ENCODE data around the gene SF3A2. TPM values are rescaled to one million over a fixed set of nuclear protein-coding genes. Genes with fewer than 3 reads are reported as not detected.

The SF3A2 gene
- polyA plus RNA-seq, 12 donors = 43.8 to 91.0 (median 53.3) TPM; not detected in 1

DNA sequence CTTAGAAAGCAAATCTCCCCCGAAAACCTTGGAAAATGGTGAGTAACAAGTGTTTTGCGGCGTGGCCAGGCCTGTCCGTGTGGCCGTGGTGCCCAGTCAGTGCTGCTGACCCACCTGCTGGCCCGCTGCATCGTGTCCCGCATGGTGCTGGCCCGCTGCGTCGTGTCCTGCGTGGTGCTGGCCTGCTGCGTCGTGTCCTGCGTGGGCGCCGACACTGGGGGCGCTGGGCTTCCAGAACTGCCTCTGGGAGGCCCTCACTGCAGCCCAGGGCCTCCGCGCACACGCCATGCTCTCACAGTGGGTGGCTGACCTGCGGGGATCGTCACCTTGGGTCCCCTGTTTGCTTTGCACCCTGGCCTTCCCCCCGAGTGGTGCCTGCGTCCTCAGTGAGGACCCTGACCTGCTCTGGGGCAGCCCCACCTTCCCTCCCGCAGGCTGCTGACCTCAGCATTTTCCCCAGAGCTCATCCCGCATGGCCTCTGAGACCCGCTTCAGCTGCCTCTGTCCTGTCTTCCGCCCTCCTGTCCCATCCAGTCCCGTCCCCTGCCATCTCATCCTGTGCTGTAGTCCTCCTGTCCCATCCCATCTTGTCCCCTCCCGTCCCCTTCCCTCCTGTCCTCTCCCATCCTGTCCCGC is 11.1 kb upstream of the SF3A2 start:
- DNase-seq = no peak

DNA sequence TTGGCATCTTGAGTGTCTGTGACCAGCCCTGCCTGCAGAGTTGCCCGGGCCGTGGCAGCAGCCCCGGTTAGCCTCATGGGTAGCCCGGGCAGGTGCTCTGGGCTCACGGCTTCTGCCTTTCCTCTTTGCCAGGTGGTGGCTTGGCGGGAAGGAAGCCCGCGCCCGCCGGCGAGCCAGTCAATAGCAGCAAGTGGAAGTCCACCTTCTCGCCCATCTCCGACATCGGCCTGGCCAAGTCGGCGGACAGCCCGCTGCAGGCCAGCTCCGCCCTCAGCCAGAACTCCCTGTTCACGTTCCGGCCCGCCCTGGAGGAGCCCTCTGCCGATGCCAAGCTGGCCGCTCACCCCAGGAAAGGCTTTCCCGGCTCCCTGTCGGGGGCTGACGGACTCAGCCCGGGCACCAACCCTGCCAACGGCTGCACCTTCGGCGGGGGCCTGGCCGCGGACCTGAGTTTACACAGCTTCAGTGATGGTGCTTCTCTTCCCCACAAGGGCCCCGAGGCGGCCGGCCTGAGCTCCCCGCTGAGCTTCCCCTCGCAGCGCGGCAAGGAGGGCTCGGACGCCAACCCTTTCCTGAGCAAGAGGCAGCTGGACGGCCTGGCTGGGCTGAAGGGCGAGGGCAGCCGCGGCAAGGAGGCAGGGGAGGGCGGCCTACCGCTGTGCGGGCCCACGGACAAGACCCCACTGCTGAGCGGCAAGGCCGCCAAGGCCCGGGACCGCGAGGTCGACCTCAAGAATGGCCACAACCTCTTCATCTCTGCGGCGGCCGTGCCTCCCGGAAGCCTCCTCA is 10.4 kb upstream of the SF3A2 start:
- no peak for DNase-seq

DNA sequence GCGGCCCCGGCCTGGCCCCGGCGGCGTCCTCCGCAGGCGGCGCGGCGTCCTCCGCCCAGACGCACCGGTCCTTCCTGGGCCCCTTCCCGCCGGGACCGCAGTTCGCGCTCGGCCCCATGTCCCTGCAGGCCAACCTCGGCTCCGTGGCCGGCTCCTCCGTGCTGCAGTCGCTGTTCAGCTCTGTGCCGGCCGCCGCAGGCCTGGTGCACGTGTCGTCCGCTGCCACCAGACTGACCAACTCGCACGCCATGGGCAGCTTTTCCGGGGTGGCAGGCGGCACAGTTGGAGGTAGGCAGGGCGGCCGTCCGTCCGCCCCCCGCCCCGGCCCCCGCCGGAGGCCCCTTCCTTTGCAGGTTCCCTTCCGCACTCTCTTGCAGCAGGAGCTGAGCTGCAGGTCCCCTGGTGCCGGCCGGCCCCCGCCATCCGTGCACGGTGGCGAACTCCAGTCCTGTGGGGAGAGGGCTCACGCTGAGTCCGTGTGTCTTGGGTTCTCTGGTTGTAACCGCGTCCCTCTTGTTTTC is 9.7 kb upstream of the SF3A2 start:
- DNase-seq = no peak

DNA sequence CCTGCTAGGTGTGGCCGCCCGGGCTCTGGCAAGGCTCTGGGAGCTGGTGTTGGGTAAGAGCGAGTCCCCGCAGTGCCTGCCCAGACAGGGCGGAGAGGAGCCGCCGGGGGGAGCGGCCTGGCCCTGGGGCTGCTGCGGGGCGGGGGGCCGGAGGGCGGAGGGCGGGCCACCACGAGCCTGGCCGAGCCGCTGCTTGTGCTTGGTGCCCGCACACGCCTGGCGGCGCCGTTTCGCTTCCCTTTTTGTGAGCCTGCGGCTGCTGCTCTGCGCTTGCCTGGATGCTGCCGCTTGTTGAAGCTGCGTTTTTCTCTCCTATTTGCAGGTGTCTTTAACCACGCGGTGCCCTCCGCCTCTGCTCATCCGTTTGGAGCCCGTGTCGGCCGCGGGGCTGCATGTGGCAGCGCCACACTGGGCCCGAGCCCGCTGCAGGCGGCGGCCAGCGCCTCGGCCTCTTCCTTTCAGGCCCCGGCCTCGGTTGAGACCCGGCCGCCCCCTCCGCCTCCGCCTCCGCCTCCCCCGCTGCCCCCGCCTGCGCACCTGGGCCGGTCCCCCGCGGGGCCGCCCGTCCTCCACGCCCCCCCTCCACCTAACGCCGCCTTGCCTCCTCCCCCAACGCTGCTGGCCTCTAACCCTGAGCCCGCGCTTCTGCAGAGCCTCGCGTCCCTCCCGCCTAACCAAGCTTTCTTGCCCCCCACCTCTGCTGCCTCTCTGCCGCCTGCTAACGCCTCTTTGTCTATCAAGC is 9.0 kb upstream of the SF3A2 start:
- no peak for DNase-seq

DNA sequence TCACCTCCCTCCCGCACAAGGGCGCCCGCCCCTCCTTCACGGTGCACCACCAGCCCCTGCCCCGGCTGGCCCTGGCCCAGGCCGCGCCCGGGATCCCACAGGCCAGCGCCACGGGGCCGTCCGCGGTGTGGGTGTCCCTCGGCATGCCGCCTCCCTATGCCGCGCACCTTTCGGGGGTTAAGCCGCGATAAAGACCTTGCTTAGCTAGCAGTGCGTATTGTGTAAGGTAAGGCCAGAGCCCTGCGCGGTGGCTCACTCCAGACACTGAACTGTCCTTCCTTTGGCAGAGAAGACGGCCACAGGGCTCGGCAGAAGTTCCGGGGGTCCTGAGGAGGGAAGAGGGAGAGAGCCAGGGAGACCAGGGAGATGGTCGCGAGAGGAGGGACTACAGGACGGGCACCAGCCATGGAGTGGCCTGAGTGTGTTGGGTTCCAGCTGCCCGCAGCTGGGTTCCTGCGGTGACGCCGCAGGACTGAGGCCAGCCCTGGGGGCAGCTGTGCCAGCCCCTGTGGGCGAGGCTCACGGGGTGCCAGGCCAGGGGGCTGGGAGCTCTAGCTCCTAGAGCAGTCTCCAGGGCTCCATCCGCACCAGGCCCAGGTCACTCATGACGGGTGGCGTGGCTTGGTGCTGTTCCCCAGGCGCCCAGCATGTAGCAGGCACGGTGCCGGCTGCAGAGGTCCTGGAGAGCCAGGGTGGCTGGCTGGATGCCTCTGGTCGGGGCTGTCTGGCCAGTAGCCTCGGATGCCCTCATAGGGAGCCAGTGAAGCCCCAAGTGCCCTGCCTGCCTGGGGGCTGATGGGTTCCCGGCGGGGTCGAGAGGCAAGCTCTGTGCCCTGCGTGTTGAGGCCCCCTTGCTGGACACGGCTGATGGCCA is 8.2 kb upstream of the SF3A2 start:
- DNase-seq = no peak

DNA sequence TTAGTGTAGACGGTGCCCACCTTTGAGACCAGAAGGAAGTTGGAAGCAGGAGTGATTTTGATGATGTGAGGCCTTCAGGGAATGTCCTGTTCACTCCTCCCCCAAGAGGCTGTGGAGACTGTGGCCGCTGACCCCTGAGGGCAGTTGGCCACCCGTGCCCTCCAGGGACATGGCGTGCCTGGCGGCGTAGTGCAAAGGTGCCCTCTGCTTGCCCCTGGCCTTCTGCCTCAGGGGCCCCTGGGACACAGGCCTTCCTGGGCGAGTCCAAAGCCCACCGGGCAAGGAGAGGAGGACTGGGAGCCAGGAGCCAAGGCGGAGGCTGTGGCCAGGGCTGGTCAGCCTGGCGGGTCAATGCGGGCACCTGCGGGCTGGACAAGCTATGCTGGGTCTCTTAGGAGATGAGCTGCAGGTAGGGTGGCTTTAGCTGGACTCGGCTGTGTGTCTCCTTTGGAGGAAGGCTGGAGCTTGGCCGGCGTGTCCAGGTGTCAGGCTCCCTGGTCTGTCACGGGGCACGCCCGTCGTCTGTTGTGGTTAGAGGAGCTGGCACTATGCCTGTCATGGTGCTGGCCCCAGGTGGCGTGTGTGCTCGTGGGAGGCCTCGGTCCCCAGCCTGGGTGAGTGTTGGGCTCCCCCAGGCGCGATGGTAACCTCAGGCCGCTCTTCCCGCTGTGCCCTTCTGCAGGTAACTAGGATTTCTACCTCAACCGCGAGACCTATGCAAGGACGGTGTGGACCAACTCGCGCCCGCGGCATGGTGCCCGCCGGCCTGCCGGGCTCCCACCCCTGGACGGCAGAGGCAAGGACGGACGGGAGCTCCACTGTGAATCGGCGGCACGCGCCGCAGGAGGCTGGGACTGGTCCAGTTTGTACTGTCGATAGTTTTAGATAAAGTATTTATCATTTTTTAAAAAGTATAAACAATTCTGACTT is 7.3 kb upstream of the SF3A2 start:
- DNase-seq = no peak

DNA sequence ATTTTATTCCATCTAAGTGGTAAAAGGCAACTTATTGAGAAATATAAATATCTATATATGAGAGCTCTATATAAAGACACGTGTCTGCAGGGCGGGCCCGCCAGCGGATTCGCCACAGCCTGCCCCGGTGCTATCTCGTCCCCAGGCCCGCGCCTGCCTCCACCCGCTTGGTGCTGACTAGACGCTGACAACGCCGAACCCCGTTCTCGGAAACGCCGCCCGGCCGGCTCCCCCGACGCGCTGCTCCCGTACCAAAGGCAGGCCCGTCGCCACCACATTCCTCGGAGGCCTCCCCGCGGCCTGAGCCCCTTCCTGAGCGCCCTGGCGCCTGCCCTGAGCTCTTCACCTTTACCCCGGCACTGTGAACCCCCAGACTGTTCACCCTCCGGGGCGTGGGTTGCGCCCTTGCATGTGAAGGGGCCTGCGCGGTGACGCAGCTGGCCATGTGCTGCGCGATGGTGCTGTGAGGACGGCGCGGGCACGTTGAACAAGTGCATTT is 6.5 kb upstream of the SF3A2 start:
- no peak for DNase-seq

DNA sequence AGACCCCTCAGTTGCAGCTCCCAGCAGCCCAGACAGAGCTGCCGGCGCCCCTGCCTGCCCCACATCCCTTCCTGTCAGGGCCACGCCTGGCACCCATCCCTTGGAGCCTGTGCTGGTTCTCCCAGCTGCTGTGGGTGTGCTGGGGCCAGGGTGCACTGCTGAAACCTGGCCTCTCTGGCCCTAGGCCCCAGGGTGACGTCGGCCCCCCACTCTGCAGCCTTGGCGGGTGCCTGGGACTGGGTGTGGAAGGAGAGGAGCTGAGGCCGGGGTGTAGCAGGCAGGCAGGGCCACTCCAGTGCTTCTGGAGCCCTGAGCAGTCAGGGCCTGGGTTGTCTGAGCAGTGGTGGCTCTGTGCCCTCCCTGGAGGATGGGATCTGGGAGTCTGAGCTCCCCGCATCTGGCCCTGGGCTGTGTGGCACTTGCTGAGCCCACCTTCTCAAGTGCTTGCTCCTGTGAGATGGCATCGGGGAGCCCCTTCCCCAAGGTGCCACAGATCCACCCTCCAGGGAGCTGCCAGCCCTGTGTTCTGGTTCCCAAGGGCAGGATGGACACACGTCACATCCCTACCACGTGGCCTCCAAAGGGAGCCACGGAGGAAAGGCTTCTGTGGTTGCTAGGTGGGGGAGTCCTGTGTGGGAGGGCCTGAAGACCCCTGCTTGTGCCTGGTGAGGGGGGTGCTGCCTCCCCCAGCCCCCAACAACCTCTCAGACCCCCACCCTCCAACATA is 5.7 kb upstream of the SF3A2 start:
- no peak for DNase-seq

DNA sequence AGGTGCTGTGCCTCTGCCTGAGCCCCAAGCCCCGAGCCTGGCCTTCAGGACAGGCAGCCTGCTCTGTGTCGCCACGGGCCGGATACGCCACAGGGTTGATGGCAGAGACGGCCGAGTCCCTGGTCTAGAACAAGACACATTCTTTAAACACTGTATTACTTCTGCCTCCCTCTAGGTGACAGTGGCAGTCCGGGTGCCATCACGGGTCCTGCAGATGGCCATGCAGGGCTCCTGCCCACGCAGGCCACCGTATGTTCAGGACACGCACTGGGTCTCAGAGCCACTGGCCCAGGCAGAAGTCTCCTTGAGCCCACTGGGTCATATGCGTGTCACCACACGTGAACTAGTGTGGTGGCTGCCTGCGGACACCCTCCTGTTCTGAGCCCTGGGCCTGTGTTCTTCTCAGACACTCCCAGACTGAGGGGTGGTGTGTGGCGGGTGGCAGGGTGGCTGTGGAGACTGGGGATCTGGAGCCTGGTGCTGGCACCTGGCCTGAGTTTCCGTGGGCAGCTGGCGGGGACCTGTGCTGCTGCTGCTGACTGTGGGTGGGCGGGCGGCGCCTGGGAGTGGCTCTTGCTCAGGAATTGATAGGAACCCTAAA is 4.9 kb upstream of the SF3A2 start:
- DNase-seq = no peak

DNA sequence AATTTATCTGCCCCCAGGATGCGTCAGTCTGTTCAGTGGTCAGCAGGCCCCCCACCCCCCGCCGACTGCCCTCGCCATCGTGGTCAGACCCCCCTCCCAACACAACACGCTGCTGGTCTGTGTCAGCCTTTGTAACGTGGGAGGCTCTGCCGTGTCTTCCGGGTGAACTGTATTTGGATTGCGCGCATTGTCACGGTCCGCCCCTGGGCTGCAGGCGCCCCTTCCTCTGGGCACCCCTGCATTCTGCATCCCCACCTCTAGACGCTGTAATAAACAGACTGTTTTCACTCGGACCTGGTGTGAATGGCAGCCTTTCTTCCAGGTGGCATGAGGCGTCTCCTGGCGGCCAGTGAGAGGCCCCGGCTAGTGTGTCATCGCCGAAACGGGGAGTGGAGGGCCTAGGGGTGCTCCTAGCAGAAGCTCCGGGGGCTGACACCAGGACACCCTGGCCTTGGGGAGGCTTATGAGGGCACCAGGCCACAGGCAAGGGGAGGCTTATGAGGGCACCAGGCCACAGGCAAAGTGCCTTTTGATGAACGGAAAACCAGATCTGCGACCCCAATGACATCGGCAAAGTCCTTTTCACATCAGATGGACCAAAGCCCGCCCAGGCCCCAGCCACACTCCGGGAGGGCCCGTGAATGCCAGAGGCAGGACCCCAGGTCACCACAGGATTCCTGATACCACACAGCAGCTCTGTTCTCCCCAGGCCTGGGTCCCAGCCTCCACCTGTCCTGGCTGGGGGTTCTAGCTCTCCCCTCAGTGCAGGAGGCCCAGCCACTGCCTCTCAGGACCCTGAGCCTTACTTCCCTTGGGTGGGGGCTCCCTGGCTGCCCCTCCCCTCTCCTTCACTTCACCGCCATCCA is 4.1 kb upstream of the SF3A2 start:
- no peak for DNase-seq

DNA sequence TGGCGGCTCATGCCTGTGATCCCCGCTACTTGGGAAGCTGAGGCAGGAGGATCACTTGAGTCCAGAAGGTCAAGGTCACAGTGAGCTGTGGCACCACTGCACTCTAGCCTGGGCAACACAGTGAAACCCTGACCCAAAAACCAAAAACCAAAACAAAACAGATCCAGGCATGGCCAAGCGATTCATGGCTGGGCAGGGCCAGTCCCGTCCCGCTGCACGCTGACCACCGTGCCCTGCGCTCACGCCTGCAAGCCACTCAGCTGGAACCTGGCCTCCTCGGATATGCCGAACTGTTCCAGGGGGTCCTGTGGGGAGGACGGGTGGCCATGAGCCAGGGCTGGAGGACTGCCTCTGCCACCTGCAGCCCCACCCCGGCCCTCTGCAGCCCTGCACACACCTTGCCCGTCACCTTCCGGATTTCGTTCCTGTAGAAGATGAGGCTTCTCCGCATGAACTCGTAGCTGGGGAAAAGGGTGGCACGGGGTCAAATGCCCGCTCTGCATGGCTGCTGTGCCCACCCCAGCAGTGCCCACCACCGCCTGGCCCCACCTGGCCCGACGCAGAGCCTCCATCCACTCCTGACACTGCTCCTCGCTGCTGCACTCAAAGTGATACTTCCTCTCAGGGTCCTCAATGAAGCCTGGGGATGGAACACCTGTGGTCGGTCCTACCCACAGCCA is 2.9 kb upstream of the SF3A2 start:
- DNase-seq = no peak

DNA sequence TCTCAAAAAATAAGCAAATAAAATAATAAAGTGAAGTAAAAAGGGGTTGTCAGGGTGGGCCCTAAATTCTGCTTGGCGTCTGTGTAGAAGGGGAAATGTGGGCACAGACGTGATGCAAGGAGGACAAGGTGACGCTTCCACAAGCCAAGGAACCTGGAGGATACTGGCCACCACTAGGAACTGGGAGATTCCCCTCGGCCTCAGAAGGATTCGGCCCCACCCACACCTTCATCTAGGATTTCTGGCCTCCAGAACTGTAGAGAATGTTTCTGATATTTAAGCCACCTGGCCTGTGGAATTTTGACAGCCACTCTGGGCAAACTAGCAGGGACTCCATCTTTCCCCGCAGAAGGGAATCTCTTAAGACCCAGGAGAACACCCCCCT is 1.6 kb upstream of the SF3A2 start:
- no peak for DNase-seq

DNA sequence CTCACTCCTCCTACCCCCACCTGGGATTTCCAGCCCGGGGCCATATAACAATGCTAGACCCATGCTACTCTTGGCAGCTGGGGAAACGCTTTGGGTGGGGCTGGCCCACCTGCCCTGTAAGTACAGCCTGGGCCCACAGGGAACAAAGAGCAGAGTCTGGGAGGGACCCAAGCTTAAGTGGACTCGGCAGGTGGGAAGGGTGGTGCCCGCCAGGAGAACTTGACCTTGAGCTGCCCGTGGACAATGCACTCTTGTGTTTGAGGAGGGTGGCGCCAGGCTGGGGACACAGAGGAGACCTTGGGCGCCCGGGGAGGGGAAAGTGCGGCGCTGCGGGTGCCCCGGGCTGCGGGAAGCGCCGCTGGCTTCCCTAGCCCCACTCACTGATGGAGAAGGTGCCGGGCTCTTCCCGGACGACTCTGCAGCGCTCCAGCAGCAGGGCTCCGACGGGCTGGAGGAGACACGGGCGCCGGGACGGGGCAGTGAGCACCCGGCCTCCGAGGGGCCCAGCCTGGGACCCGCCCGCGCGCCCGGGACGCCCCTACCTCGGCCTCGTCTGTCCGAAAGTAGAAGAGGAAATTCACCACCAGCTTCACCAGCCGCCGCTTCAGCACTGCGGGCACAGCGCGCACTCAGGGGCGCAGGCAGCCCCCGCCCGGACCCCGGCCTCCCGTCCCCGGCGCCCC is 1.1 kb upstream of the SF3A2 start:
- DNase-seq = no peak

DNA sequence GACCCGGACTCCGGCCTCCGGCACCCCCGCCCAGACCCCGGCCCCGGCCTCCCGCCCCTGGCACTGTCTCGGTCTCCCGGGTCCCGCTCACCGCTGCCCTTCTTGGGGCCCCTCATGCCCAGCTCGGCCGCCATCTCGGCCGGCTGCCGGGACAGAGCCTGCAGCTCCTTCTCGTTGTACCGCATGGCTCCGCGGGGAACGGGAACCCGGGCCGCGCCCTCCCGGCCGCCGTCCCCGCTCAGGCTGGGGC is 635 bp upstream of the SF3A2 start:
- no peak for DNase-seq

DNA sequence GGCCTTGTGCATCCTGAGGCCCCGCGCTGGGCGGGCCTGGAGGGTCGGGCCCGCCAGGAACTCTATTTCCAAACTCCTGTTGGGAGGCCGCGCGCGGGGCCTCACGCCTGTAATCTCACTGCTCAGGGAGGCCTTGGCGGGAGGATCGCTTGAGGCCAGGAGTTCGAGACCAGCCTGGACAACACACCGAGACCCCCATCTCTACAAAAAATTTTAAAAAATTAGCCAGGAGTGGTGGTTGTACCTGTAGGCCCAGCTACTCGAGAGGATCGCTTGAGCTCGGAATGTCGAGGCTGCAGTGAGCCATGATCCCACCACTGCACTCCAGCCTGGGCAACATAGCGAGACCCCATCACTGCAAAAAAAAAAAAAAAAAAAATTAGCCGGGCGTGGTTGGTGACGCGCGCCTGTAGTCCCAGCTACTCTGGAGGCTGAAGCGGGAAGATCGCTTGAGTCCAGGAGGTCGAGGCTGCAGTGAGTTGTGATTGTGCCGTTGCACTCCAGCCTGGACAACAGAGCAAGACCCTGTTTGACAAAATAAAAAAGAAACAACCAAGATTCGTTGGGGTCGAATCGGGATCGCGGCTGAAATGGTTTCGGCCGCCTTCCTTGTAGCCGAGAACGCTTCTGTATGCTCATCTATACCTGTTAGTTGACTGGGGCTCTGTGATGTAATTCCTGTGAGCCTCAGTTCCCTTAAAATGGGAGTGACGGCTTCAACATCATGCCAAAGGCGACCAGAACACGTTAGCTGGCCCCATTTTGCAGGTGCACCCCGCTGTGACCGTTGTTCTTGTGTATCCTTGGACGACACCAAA is 636 bp downstream of the SF3A2 start:
- DNase-seq = no peak

DNA sequence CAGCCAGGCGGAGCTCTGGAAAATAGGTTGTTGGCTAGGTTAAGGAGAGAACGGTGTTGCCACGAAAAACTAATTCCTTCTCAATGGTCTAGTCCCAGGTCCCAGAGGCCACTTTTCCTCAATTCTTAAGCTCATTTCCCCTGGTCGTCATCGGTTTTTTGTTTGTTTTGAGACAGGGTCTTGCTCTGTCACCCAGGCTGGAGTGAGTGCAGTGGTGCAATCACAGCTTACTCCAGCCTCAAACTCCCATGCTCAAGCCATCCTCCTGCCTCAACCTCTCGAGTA is 1.2 kb downstream of the SF3A2 start:
- DNase-seq = no peak

DNA sequence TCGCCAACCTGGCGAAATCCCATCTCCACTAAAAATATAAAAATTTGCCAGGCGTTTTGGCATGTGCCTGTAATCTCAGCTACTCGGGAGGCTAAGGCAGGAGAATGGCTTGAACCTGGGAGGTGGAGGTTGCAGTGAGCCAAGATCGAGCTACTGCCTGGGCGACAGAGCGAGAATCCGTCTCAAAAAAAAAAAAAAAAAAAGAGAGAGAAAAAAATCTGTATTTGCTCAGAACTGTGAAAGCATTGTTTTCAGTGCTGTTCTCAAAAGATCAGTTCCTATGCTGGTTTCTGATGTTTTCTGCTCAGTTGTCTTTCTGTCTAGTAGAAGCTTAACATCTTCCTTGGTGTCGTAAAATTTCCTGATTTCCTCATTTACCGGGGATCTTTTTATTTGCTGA is 2.5 kb downstream of the SF3A2 start:
- no peak for DNase-seq
